HG03342 (cell line): Measurements from ENCODE around the gene TMEM176B.
"Not testable (repeated sequence)": the region's sequence is repeated elsewhere in the genome, so short reads cannot be mapped to it uniquely, and the experiment has no call there.

Source experiments
- ATAC-seq: cut with Tn5 transposase; IDR thresholded peaks from one replicate; pipeline ENCODE4 v1.9.1; 2021; ENCODE audit warnings: mild to moderate bottlenecking, moderate library complexity; ENCODE audit not compliant: unreplicated experiment

The TMEM176B gene

DNA sequence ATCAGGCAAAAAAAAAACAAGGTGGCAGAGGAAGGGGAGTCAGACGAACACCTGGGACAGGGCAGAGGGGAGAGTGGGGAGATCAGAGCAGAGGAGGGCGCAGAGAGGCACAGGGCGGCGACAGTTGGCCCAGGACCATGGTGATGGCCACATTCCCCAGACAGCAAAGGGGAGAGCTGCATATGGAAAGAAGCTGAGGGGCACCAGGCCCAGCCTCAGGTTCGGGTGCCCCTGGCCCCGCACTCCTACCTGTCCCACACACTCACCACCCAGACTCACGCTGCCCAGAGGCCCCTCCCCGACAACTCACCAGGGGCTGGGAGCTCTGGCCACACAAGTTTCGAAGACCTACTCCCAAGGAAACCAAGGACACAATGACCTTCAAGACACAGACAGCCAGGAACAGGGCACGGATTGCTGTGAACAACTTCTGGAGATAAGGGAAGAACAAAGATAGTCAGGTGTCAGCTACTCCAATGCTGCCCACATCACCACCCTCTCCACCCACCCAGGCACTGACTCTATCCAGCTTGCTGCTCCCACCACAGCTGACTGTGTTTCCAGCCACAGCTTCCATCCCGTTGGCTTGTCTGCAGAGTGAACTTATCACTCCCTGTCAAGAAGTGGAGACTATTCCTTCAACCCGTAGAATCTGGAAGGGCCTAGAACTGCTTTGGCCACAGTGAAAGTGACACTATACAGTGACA is 8.3 kb downstream of the TMEM176B start:
- no peak for ATAC-seq

DNA sequence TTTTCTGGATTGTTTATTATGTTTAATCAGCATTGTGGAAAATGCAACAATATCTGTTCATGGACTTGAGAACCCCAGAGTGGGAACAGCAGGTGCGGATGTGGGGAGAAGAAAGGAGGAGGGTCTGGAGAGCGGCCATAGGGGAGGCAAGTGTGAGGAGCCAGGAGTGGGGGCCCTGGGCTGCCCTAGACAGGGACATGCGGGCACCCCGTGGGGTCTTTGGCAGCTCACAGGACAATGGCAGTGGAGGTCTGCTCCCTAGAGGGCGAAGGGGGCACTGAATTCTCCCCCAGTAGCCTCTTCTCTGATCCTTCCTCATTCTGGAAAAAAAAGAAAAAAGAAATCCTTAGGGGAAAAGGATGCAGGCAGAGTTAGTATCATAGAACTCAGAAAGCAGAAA is 8.9 kb downstream of the TMEM176B start:
- no peak for ATAC-seq

DNA sequence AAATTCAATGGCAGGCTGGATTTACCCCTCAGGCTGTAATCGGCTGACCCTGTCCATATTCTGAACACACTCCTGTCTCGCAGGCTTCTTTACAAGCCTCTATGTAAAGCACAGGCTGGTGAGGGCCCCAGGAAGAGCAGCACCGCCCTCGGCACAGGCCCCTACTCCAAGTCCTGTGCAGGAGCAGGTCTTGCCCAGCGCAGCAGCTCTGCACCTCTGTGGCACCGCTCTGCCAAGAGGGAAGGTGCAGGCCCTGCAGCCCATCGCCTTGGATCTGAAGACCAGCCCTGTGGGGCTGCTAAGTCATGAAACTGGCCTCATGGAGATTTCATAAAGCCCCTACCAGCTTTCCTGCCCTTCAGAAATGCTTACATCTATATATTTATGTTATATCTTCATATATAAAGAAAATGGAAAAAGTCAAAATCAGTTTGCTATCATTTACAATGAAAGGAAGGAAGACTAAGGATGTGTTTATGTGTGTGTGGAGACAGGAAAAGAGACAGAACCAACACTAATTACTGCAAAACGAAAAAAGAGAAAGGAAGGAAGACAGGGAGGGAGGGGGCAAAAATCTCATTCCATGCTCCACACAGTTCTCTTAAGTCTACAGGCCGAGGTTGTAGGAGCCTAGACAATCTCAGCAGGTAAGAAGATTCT is 9.6 kb downstream of the TMEM176B start:
- ATAC-seq, result no peak

DNA sequence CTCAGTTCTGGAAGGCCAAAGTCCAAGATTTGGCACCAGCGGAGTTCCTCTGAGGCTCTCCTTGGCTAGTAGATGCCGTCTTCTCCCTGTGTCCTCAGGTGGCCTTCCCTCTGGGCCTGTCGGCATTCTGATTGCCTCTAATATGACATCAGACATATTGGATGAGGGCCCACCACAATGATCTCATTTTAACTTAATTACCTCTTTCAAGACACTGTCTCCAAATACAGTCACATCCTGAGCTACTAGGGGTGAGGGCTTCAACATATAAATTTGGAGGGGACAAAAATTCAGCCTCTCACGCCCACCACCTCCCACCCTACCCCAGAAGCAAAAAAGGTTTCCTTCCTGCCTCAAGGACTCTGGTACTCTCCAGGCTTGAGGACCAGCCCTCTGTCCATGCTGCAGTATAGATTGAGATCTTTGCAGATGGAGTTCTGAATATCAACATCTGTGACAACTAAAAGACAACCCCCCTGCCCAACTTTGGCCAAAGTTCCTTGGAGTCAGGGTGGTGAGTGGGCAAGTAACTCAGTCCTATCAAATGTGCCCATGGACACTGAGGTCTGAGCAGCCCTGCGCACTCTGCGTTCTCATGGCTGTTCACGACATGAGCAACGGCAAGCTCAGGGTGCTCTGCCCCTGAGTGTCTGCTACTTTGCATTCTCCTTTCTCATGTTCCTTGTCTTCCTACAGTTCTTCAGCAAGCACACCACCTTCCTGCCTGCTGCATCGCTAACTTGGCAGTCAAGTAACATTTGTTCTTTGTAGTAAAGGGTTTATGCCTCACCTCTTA is 11.5 kb downstream of the TMEM176B start:
- ATAC-seq, result no peak

DNA sequence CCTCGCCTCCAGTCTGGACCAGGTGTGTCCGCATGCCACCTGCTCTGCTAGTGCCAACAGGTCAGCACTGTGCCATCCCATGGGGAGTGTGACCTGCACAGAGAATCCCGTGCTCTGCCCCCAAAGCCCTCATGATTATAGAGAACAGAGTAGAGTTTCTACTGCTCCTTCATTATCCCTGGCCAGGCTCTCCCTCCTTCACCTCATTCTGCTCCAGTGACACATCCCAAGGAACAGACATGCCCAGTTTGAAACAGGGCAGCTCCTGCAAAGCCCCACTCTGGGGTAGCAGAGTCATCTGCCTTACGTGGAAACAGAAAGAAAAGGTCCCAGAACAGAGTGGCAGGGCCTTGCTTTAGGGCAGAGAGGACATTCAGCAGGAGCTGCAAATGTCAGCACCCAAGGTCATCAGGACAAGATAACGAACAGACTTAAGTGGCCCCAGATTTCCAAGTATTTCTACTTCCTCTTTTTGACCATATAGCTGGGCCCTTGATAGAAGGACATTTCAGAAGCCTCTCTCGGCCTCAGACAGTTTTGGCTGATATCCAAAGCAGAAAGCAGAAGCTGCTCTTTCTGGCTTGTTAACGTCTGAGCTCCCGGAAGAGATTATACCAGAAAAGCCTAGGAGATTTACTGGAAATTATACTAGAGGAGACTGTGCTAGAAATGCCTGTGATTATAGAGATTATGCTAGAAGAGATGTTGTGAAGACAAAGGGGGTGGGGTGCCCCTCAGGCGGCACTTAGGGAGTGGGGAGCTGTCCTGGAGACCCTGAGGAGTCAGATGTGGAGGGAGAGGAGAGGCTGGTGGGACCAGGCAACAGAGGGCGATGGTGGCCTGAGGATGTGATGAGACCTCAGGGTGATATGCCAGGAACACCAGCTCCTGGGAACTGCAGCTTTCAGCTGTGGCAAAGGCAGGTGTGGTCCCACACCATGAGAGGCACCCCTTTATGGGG is 12.6 kb downstream of the TMEM176B start:
- ATAC-seq, result no peak

DNA sequence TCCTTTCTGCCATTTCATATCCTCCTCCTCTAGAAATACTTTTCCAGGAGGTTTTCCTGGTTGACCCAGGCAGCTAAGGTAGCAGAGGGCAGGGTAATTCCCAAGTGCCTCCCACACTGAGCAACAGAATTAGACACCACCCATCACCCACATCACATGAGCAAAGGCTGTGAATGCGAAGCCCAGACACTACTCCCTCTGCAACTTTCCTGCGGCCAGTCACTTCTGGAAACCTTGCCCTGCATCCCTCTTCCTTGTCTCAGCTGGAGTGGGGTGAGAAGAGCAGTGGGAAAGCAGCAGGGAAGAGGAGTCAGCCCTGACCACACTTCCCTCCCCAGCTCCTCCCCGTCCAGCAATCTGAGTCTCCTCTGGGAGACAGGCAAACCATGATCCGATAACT is 15.2 kb downstream of the TMEM176B start:
- no peak for ATAC-seq

DNA sequence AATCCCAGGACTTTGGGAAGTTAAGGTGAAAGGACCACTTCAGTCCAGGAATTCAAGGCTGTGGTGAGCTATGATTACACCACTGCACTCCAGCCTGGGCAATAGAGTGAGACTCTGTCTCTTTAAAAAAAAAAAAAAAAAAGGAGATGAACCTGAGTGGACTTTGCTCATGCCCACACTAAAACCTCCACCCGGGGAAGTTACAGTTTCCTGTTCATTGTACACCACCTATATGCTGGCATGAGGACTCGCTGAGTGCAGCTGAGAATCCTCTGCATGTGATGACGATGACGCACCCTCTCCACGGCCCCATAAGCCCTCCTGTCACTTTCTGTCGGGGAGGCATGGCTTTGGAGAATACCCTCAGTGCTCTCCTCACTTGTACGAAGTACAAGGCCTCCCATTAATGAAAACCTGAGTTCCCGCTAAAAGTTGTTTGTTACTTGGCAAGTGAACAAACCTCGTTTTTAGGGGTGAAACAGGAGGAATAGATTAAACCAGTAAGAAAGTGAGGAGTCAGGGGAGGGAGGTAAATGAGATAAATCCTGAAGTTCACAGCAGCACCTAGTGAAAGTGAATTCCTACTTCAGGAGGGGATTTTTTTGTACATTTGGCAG is 15.9 kb downstream of the TMEM176B start:
- ATAC-seq, result no peak

DNA sequence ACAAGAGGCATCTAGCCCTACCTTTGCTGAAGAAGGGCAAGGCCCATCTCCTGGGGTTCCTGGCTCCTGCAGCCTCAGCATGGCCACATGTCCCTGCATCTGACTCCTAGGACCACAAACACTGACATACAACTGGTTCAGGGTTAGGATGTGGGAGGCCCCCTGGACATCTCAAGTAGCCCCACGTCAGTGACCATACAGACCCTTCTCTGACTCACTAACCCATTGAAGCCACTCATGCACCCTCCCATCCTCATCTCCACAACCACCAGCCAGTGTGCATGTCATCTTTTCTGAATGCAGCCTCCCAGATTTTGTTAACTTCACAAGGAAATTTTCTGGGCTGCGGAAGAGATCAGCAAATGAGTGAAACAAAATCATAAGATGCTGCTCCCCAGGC is 18.2 kb downstream of the TMEM176B start:
- no peak for ATAC-seq

DNA sequence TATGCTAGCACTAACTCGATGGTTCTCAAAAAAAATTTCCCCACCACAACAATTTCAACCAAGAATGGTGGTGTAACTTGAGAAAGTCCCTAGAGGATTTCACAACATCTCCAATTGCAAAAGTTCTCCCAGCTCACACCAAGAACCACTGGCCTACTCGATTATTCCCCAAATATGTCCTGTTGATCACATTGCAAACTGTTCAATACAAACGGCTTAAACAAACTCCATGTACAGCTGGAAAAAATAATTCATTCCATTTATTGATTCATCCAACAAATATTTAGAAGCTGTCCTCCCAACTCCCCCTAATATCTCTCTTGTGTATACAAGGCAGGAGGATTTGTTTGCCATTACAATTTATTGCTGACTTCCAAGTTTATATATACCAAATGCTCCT is 19.1 kb downstream of the TMEM176B start:
- no peak for ATAC-seq

DNA sequence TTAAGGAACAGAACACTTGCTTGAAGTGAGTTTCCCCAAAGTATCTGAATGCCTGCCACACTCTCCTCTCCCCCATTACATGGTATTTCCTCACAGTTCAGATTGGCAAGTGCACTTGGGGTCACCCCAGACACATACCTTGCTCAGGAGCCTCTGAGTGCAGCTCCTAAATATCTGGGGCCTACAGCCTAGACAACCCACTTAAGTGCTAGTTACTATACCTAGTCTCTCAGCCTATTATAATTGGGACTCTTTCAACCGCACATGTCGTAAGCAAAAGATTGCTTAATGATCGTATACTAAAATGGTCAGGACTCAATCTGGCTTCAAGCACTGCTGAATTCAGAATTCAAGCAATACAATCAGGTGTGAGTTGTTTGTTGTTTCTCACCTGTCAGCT is 19.9 kb downstream of the TMEM176B start:
- ATAC-seq, result no peak

DNA sequence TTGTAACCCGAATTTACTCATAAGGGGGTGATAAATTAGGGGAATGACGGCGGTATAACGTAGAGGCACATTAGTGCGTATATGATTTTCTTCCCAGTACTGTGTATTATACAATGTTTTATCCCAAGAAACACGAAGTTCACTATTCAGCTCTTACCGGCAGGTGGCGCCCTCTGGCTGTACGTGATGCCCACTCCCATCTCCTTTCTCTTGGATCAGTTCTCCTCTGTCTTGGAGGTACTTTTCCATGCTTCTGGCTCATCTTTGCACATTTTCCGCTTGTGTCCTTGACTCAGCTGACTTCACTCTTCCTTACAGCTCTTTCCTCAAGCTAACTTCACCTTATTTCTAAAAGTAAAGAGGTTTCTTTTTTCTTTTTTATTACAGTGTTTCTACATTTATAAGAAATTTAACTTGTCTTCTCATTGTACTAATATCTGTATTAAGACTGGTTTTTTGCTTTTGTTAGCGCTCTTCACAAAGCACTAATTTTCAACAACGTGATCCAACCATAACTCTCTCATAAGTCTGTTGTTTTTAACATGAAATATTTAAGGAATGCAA is 21.3 kb downstream of the TMEM176B start:
- no peak for ATAC-seq

DNA sequence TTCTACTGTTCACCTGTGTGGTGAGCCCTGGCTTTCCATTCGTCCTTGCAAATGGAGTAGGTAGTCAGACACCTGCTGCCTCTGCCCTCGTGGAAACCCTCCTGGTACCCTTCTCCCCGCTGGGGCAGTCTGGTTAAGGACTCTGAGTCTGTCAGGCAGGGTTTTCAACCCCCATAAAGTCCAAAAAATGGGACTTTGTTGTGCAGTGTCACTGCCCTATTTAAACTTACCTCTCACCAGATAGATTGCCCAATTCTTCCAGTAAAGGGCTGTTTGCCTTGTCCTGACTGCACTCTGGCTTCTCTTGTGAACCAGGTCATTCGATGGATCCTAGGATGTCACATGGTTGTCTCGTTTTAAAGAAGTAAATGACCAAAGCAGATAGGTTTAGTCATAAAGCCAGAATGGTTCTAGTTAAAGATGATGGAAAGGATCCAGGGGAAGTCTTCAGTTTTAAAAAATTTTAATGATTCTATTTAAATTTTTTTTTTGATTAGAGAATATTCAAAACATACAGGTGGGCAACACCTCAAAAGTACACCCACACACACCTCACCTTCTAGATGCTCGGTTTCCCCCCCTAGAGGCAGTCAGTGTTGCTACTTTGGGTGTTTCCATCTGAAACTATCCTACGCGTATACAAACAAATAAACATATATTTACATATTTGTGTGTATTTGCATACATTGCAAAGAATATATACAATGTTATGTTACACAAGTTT is 22.0 kb downstream of the TMEM176B start:
- ATAC-seq, result no peak

DNA sequence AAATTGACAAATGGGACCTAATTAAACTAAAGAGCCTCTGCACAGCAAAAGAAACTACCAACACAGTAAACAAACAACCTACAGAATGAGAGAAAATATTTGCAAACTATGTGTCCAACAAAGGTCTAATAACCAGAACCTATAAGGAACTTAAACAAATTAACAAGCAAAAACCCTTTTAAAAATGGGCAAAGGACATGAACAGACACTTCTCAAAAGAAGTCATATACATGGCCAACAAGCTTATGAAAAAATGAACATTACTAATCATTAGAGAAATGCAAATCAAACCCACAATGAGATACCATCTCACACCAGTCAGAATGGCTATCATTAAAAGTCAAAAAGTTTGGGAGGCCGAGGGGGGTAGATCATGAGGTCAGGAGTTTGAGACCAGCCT is 26.0 kb downstream of the TMEM176B start:
- ATAC-seq, result not testable (repeated sequence)

DNA sequence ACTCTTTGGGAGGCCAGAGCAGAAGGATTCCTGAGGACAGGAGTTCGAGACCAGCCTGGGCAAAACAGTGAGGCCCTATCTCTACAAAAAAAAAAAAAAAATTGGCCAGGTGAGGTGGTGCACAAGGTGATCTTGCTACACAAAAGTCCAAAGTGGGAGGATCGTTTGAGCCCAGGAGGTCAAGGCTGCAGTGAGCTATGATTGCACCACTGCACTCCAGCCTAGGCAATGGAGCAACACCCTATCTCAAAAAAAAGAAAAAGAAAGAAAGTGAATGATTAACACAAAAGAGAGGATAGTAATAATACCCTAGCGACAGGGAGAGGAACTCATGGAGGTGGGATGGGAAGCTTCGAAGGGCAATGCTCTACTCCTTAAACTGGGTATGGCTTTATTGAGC is 30.4 kb downstream of the TMEM176B start:
- ATAC-seq, result no peak

DNA sequence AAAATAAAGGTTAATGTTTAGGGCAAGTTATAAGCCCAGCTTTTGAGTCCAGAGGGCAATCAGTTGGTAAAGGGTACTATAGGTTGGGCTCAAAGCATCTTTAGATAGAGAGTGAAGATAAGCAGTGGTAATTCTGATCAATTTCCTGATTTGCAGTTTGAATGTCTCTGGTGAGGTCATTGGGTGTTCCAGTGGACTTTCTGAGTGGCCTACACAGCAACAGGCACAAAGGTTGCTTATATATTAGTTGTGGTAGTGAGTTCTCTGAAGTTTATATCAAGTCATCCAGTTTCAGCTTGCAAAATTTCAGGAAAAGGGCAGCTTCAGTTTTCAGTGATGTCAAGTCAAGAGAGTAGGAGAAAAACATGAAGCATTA is 33.8 kb downstream of the TMEM176B start:
- no peak for ATAC-seq

DNA sequence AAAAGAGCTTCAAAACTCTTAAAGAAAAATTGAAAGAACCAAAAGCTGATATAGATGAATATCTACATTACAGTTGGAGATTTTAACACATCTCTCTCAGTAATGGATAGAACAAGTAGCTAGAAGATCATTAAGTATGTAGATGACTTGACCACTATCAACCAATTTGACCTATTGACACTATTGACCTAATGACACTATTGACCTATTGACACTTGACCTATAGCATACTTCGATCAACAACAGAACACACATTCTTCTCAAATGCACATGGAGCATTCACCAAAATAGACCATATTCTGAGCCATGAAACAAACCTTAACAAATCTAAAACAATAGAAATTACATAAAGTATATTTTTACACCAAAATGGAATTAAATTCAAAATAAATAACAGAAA is 40.7 kb downstream of the TMEM176B start:
- no peak for ATAC-seq

DNA sequence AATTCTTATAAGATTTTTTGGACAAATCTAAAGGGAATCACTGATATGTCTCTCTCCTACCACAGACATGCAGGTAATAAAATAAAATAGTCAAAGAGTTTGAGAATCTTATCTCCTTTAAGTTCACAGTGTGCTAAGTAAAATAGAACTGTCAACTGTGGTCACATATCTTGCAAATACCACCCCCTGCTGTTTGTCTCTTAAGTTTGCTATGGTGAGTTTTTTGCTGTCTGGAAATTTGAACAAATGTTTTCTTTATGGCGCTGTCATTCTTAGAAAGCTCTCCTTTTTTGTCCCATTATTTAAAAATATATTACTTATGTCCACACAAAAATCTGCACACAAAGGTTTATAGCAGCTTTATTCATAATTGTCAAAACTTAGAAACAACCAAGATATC is 43.3 kb downstream of the TMEM176B start:
- peak; percentile 56 for ATAC-seq

DNA sequence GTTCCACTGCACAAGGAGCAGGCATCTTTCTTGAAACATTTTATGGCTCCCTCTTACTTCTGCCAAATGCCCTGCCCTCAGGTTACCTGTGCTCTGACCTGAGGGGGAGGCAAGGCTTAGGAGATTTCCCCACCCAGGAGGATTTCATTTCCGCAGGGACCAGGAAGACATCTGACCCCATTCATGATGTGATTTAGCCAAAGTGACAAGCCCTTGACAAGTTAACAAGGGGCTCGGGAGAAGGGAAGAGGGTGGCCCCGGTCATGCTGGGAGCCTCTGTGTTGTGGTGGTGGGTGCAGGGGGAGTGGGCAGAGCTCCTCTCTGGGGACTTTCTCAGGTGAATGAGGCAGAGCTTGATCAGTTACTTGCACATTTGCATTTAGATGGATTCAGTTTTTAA is 44.0 kb downstream of the TMEM176B start:
- no peak for ATAC-seq

DNA sequence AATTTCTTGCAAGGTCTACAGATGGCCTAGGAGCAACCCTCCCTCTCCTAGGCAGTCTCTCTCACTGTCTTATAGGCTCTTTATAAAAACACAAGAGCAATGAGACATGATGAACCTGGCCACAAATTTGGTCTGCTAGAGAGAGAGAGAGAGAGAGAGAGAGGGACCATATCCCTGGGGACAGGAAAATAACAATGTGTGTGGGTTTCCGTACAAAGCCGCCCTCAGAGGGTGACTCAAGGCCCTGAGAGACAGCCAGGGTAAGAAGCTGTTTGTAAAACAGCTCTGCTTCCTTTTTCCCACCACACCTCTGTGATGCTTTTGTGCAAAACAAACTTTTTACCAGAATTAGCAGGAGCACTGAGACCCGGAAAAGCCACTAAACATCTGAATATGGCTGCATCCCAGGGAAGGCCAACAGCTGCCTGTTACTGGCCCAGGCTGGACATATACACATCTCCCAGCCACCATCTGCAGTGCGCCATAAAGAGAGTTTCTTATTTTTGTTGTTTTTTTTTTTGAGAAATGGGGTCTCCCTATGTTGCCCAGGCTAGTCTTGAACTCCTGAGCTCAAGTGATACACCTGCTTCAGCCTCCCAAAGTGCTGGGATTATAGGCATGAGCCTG is 44.6 kb downstream of the TMEM176B start:
- ATAC-seq, result no peak
